ENCODE measurements around the gene RNF168. TPM values are rescaled to one million over a fixed set of nuclear protein-coding genes. Genes with fewer than 3 reads are reported as not detected.

The RNF168 gene
- total RNA-seq, 2 experiments from 2014 or later = 26.1 to 27.4 TPM

- H3K9me3 Mint-ChIP-seq = peaks cover 6% of the 10 kb centered on the region
- Histone ChIP-seq H3K27me3 (ENCODE audit: control insufficient read depth in 1 of 2, insufficient read depth in 2 of 2, low read length in 2 of 2) (no peaks in the 10 kb centered on the region), H3K9me3 (ENCODE audit: control insufficient read depth in 1 of 2, insufficient read depth in 1 of 2, low read length in 2 of 2) (peaks cover 0 to 4% of the 10 kb centered on the region in 2 experiments), H3K27ac (ENCODE audit: low read depth in 1 of 2, low read length in 2 of 2) (peak overlapping the region; percentile 85 to 86), H3K36me3 (ENCODE audit: insufficient read depth, low read length) (peaks cover 6% of the 10 kb centered on the region), H3K4me3 (ENCODE audit: low read length) (peak overlapping the region; percentile 100), H3K4me1 (ENCODE audit: insufficient read depth, low read length) (peaks cover 29% of the 10 kb centered on the region)
- ChIA-PET CTCF (interaction anchor here (1.4 kb wide), 1 partner anchor 26 kb away, joined by 6 read pairs; no protein-coding TSS in a partner anchor), POLR2A (interaction anchor here (0.7 to 4.0 kb wide), 8 partner anchors 13 to 440 kb away, joined by 3 to 29 read pairs (median 6); partner anchors contain the start of genes DYNLT2B, FBXO45, NCBP2 and UBXN7)
- peak; percentile 36 to 88 (median 51) for DNase-seq
- H3K4me1 Mint-ChIP-seq (ENCODE audit: low read depth) = peaks cover 45% of the 10 kb centered on the region
- peak; percentile 62 for ATAC-seq (ENCODE audit: poor library complexity)
- intact Hi-C loops (cut with DNase I, micrococcal nuclease) = loop anchor here (2.0 to 10.0 kb wide), 3 partner anchors 66 to 428 kb away; partner anchors contain the start of genes FBXO45 (in 2 of the 2), UBXN7 (in 2 of the 2) and WDR53 (in 2 of the 2)
- TF ChIP-seq CTCF (IDR thresholded peaks at IDR 0.05) = no peak
- H3K4me3 Mint-ChIP-seq = peak overlapping the region; percentile 99
- H3K36me3 Mint-ChIP-seq (ENCODE audit: low read depth) = peaks cover 48% of the 10 kb centered on the region
- H3K27ac Mint-ChIP-seq = peak overlapping the region; percentile 96
- H3K27me3 Mint-ChIP-seq = no peaks in the 10 kb centered on the region
These were observed 783 bp downstream of the RNF168 start for GRCh38 chr3:196502775-196503195.

- TF ChIP-seq CTCF (IDR thresholded peaks at IDR 0.05) = no peak
- peak; percentile 30 for ATAC-seq (ENCODE audit: poor library complexity)
- intact Hi-C loops (cut with DNase I, micrococcal nuclease) = loop anchor here (2.0 to 10.0 kb wide), 3 partner anchors 67 to 427 kb away; partner anchors contain the start of genes FBXO45 (in 2 of the 2), UBXN7 (in 2 of the 2) and WDR53 (in 2 of the 2)
- Histone ChIP-seq H3K36me3 (ENCODE audit: insufficient read depth, low read length) (peaks cover 6% of the 10 kb centered on the region), H3K4me3 (ENCODE audit: low read length) (peak overlapping the region; percentile 100), H3K9me3 (ENCODE audit: control insufficient read depth in 1 of 2, insufficient read depth in 1 of 2, low read length in 2 of 2) (no peaks in the 10 kb centered on the region), H3K27ac (ENCODE audit: low read depth in 1 of 2, low read length in 2 of 2) (no peak overlapping the region), H3K27me3 (ENCODE audit: control insufficient read depth in 1 of 2, insufficient read depth in 2 of 2, low read length in 2 of 2) (no peaks in the 10 kb centered on the region), H3K4me1 (ENCODE audit: insufficient read depth, low read length) (peaks cover 29% of the 10 kb centered on the region)
- no peaks in the 10 kb centered on the region for H3K27me3 Mint-ChIP-seq
- H3K36me3 Mint-ChIP-seq (ENCODE audit: low read depth) = peaks cover 49% of the 10 kb centered on the region
- peaks cover 49% of the 10 kb centered on the region for H3K4me1 Mint-ChIP-seq (ENCODE audit: low read depth)
- POLR2A ChIA-PET = interaction anchor here (4.0 kb wide), 1 partner anchor 69 kb away, joined by 29 read pairs; the partner anchor contains the start of gene UBXN7
- peak overlapping the region; percentile 99 for H3K4me3 Mint-ChIP-seq
- peak overlapping the region; percentile 96 for H3K27ac Mint-ChIP-seq
- CTCF ChIA-PET = interaction anchor here (0.6 to 1.1 kb wide), 4 partner anchors 15 to 233 kb away, joined by 3 to 6 read pairs (median 4); no protein-coding TSS in a partner anchor
- peak in 5 of 14 experiments; percentile 15 to 41 (median 33) for DNase-seq
- peaks cover 2% of the 10 kb centered on the region for H3K9me3 Mint-ChIP-seq
These were observed 2.1 kb downstream of the RNF168 start for GRCh38 chr3:196501316-196502044.

GRCh38 chr3:196499807-196500524 lies 3.6 kb downstream of the RNF168 start:
- intact Hi-C loops (cut with DNase I, micrococcal nuclease) = loop anchor here in 1 of 2 experiments (10.0 kb wide), 1 partner anchor 425 kb away; no protein-coding TSS in a partner anchor
- H3K4me1 ChIP-seq (ENCODE audit: insufficient read depth, low read length) = peaks cover 29% of the 10 kb centered on the region
- H3K27ac ChIP-seq (ENCODE audit: low read depth in 1 of 2, low read length in 2 of 2) = no peak overlapping the region
- H3K4me1 Mint-ChIP-seq (ENCODE audit: low read depth) = peaks cover 61% of the 10 kb centered on the region
- H3K36me3 Mint-ChIP-seq (ENCODE audit: low read depth) = peaks cover 62% of the 10 kb centered on the region
- H3K27me3 Mint-ChIP-seq = no peaks in the 10 kb centered on the region
- H3K36me3 ChIP-seq (ENCODE audit: insufficient read depth, low read length) = peaks cover 17% of the 10 kb centered on the region
- ATAC-seq (ENCODE audit: poor library complexity) (no peak), DNase-seq (no peak)
- ChIA-PET CTCF (no interaction called here), POLR2A (no interaction called here)
- no peaks in the 10 kb centered on the region for H3K9me3 Mint-ChIP-seq
- peak overlapping the region; percentile 99 for H3K4me3 Mint-ChIP-seq
- H3K27me3 ChIP-seq (ENCODE audit: control insufficient read depth in 1 of 2, insufficient read depth in 2 of 2, low read length in 2 of 2) = no peaks in the 10 kb centered on the region
- no peak for TF ChIP-seq CTCF (IDR thresholded peaks at IDR 0.05)
- H3K4me3 ChIP-seq (ENCODE audit: low read length) = peak overlapping the region; percentile 100
- peak overlapping the region; percentile 53 for H3K27ac Mint-ChIP-seq
- no peaks in the 10 kb centered on the region for H3K9me3 ChIP-seq (ENCODE audit: control insufficient read depth in 1 of 2, insufficient read depth in 1 of 2, low read length in 2 of 2)

Measured in CD4-positive, alpha-beta T cell (primary cell).